Measurements from ENCODE around the gene NPFF.

- TF ChIP-seq CTCF (IDR thresholded peaks at IDR 0.05 in 8 of 11, conservative IDR thresholded peaks at IDR 0.05 in 3 of 11) = no peak
- TF ChIP-seq POLR2A (IDR thresholded peaks at IDR 0.05) = no peak
- TF ChIP-seq POLR2AphosphoS5 (IDR thresholded peaks at IDR 0.05) = no peak
Measured at GRCh38 chr12:53461059-53461458, 46.2 kb downstream of the NPFF start.

All from spleen (tissue), 7 donors.